HG03135 (cell line): ENCODE data around the gene CPT1A.

Experiments
- ATAC-seq: cut with Tn5 transposase; IDR thresholded peaks from one replicate; pipeline ENCODE4 v1.9.1; 2021; ENCODE audit warnings: mild to moderate bottlenecking, moderate library complexity; ENCODE audit not compliant: unreplicated experiment

CPT1A gene

GRCh38 chr11:68762481-68762880 is 79.2 kb downstream of the CPT1A start:
- ATAC-seq: no peak

- ATAC-seq: no peak
These were observed 79.9 kb downstream of the CPT1A start for GRCh38 chr11:68761801-68762200.

- no peak for ATAC-seq
These were observed 81.7 kb downstream of the CPT1A start for GRCh38 chr11:68759991-68760390.

- ATAC-seq: no peak
These were observed 84.0 kb downstream of the CPT1A start for GRCh38 chr11:68757711-68758110.

GRCh38 chr11:68756171-68756766 is 85.4 kb downstream of the CPT1A start:
- no peak for ATAC-seq

- ATAC-seq: no peak
These were observed 88.4 kb downstream of the CPT1A start for GRCh38 chr11:68753300-68753699.

- ATAC-seq: no peak
These were observed 90.3 kb downstream of the CPT1A start, which contains the start of gene TESMIN for GRCh38 chr11:68751331-68751856. Gene TESMIN, minus strand, starts transcription at chr11:68751520. Its CDS starts 860 bp downstream, at chr11:68750660.

- ATAC-seq: no peak
These were observed 90.8 kb downstream of the CPT1A start for GRCh38 chr11:68751004-68751325.

GRCh38 chr11:68750195-68751003 is 91.3 kb downstream of the CPT1A start:
- no peak for ATAC-seq

GRCh38 chr11:68749229-68750123 is 92.2 kb downstream of the CPT1A start:
- ATAC-seq: no peak

- no peak for ATAC-seq
These were observed 93.7 kb downstream of the CPT1A start for GRCh38 chr11:68748061-68748460.

GRCh38 chr11:68743539-68743938 is 98.2 kb downstream of the CPT1A start:
- ATAC-seq: no peak

- no peak for ATAC-seq
These were observed 100.3 kb downstream of the CPT1A start for GRCh38 chr11:68741463-68741862.

GRCh38 chr11:68735646-68736045 is 106.1 kb downstream of the CPT1A start:
- ATAC-seq: no peak

GRCh38 chr11:68735125-68735524 is 106.6 kb downstream of the CPT1A start:
- no peak for ATAC-seq

- no peak for ATAC-seq
These were observed 107.6 kb downstream of the CPT1A start for GRCh38 chr11:68734111-68734510.

GRCh38 chr11:68727783-68728182 is 113.9 kb downstream of the CPT1A start:
- no peak for ATAC-seq

- no peak for ATAC-seq
These were observed 117.4 kb downstream of the CPT1A start for GRCh38 chr11:68724293-68724692.

GRCh38 chr11:68722143-68722542 is 119.6 kb downstream of the CPT1A start:
- no peak for ATAC-seq

- no peak for ATAC-seq
These were observed 120.6 kb downstream of the CPT1A start for GRCh38 chr11:68721075-68721474.

GRCh38 chr11:68715456-68716122 is 126.1 kb downstream of the CPT1A start:
- no peak for ATAC-seq
